ENCODE measurements around the gene UBE4B. TPM values are rescaled to one million over a fixed set of nuclear protein-coding genes. Genes with fewer than 3 reads are reported as not detected.

The UBE4B gene
- total and polyA plus RNA-seq, 2 donors (not counting 1 experiment from before 2014, with no cell fraction given): 21.7 to 57.5 TPM

DNA sequence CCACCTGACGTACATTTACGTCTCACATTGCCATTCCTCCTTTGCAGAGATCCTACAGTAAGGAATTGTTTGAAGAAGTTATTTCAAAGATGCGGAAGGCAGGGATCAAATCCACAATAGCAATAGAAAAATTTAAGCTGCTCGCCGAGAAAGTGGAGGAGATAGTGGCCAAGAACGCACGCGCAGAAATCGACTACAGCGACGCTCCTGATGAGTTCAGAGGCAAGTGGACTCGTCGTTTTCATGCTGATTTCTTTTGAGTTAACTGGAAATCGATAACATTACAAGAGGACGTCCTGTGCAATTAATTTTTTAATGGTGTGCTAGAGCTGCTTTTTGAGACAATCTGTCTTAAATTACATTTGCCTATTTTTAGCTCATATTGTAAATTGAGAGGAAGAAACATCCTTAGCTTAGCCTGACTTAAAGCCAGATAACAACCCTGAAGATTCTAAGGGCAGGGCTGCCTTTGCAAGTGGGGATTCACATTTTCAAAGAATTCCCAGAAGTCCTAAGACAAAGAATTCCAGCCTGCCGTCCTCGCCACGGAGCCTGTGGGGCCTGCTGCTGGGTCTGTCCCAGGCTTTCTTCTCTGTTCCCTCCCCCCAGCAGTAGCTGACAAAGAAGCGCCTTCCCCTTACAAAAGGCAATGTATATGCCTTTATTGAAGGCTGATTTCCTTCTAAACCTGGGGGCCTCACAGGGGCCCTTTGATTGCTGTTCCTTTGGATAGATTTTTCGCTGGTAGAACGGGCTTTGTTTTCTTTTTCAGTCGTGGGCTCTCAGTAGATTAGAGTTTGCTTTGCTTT is 146.0 kb downstream of the UBE4B start:
- TF ChIP-seq, protein P1, sequence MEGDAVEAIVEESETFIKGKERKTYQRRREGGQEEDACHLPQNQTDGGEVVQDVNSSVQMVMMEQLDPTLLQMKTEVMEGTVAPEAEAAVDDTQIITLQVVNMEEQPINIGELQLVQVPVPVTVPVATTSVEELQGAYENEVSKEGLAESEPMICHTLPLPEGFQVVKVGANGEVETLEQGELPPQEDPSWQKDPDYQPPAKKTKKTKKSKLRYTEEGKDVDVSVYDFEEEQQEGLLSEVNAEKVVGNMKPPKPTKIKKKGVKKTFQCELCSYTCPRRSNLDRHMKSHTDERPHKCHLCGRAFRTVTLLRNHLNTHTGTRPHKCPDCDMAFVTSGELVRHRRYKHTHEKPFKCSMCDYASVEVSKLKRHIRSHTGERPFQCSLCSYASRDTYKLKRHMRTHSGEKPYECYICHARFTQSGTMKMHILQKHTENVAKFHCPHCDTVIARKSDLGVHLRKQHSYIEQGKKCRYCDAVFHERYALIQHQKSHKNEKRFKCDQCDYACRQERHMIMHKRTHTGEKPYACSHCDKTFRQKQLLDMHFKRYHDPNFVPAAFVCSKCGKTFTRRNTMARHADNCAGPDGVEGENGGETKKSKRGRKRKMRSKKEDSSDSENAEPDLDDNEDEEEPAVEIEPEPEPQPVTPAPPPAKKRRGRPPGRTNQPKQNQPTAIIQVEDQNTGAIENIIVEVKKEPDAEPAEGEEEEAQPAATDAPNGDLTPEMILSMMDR (IDR thresholded peaks at IDR 0.05): no peak
- no peak for TF ChIP-seq EZH2 (IDR thresholded peaks at IDR 0.05; ENCODE audit: borderline replicate concordance, insufficient read depth, low read depth, low read length, poor library complexity, severe bottlenecking)
- ChIA-PET CTCF (interaction anchor here (1.3 kb wide), 1 partner anchor 30 kb away, joined by 3 read pairs; no protein-coding TSS in a partner anchor), POLR2A (no interaction called here)
- Histone ChIP-seq H3K9me3 (ENCODE audit: control extremely low read depth in 1 of 3, control insufficient read depth in 2 of 3, insufficient read depth in 1 of 3, low read length in 2 of 3) (no peaks in the 10 kb centered on the region), H3K36me3 (replicated peaks in 1 of 2; ENCODE audit: control extremely low read depth in 1 of 2, control insufficient read depth in 1 of 2, extremely low read depth in 1 of 2, insufficient read depth in 2 of 2, low read length in 1 of 2) (peaks cover 2 to 19% of the 10 kb centered on the region in 2 experiments), H2AFZ (ENCODE audit: insufficient read depth, low read depth, low read length, poor library complexity, severe bottlenecking) (no peak overlapping the region), H3K4me2 (replicated peaks; ENCODE audit: low read depth, low read length, poor library complexity, severe bottlenecking) (no peak overlapping the region), H3K4me3 (ENCODE audit: control extremely low read depth in 1 of 5, extremely low read depth in 1 of 5, insufficient read depth in 1 of 5, low read depth in 2 of 5, low read length in 4 of 5) (no peak overlapping the region), H3K79me2 (ENCODE audit: control insufficient read depth, insufficient read depth, low read length) (no peaks in the 10 kb centered on the region), H3K9ac (ENCODE audit: low read length) (no peak overlapping the region), H3K4me1 (ENCODE audit: control insufficient read depth in 2 of 2, insufficient read depth in 2 of 2, low read length in 2 of 2) (no peaks in the 10 kb centered on the region), H3K27me3 (replicated peaks in 1 of 4; ENCODE audit: control extremely low read depth in 1 of 4, control insufficient read depth in 3 of 4, insufficient read depth in 4 of 4, low read length in 3 of 4) (no peaks in the 10 kb centered on the region), H3K27ac (ENCODE audit: low read length in 2 of 2) (no peak overlapping the region), H4K20me1 (ENCODE audit: control insufficient read depth, insufficient read depth, low read length, poor library complexity, severe bottlenecking) (no peaks in the 10 kb centered on the region)
- Mint-ChIP-seq H3K4me3 (no peak overlapping the region), H3K9me3 (ENCODE audit: insufficient read depth) (peaks cover 5% of the 10 kb centered on the region), H3K4me1 (no peaks in the 10 kb centered on the region), H3K27ac (no peak overlapping the region), H3K27me3 (no peaks in the 10 kb centered on the region)
- intact Hi-C loops (cut with micrococcal nuclease): no loop called here
- ATAC-seq (ENCODE audit: low read depth) (no peak), DNase-seq (no peak)
- WGBS (ENCODE audit: insufficient coverage): 97% methylated on average over 16 of the region's 22 CpGs

GRCh38 chr1:10179406-10180091 is 146.8 kb downstream of the UBE4B start:
- Histone ChIP-seq H3K79me2 (ENCODE audit: control insufficient read depth, insufficient read depth, low read length) (no peaks in the 10 kb centered on the region), H3K4me3 (ENCODE audit: control extremely low read depth in 1 of 5, extremely low read depth in 1 of 5, insufficient read depth in 1 of 5, low read depth in 2 of 5, low read length in 4 of 5) (no peak overlapping the region), H2AFZ (ENCODE audit: insufficient read depth, low read depth, low read length, poor library complexity, severe bottlenecking) (no peak overlapping the region), H3K36me3 (replicated peaks in 1 of 2; ENCODE audit: control extremely low read depth in 1 of 2, control insufficient read depth in 1 of 2, extremely low read depth in 1 of 2, insufficient read depth in 2 of 2, low read length in 1 of 2) (peaks cover 2 to 18% of the 10 kb centered on the region in 2 experiments), H3K4me2 (replicated peaks; ENCODE audit: low read depth, low read length, poor library complexity, severe bottlenecking) (no peak overlapping the region), H3K9me3 (ENCODE audit: control extremely low read depth in 1 of 3, control insufficient read depth in 2 of 3, insufficient read depth in 1 of 3, low read length in 2 of 3) (no peaks in the 10 kb centered on the region), H3K27ac (ENCODE audit: low read length in 2 of 2) (no peak overlapping the region), H3K27me3 (replicated peaks in 1 of 4; ENCODE audit: control extremely low read depth in 1 of 4, control insufficient read depth in 3 of 4, insufficient read depth in 4 of 4, low read length in 3 of 4) (no peaks in the 10 kb centered on the region), H3K4me1 (ENCODE audit: control insufficient read depth in 2 of 2, insufficient read depth in 2 of 2, low read length in 2 of 2) (no peaks in the 10 kb centered on the region), H3K9ac (ENCODE audit: low read length) (no peak overlapping the region), H4K20me1 (ENCODE audit: control insufficient read depth, insufficient read depth, low read length, poor library complexity, severe bottlenecking) (no peaks in the 10 kb centered on the region)
- intact Hi-C loops (cut with micrococcal nuclease): no loop called here
- no peak for DNase-seq
- WGBS (ENCODE audit: insufficient coverage): 100% methylated on average over 8 of the region's 23 CpGs
- peaks cover 5% of the 10 kb centered on the region for H3K9me3 Mint-ChIP-seq (ENCODE audit: insufficient read depth)
- H3K4me1 Mint-ChIP-seq: no peaks in the 10 kb centered on the region
- ChIA-PET POLR2A (no interaction called here), CTCF (interaction anchor here (1.3 kb wide), 1 partner anchor 30 kb away, joined by 3 read pairs; no protein-coding TSS in a partner anchor)
- no peak overlapping the region for H3K27ac Mint-ChIP-seq
- ATAC-seq (ENCODE audit: low read depth): no peak
- TF ChIP-seq EZH2 (IDR thresholded peaks at IDR 0.05; ENCODE audit: borderline replicate concordance, insufficient read depth, low read depth, low read length, poor library complexity, severe bottlenecking): no peak
- TF ChIP-seq, protein P1 (IDR thresholded peaks at IDR 0.05): no peak
- no peak overlapping the region for H3K4me3 Mint-ChIP-seq
- H3K27me3 Mint-ChIP-seq: no peaks in the 10 kb centered on the region

All from B cell (primary cell).